Stomach (tissue), 4 donors: Measurements from ENCODE around the gene KLF16.

Experiments used
- POLR2AphosphoS5 ChIP-seq, 3 donors: sonication (generic); formaldehyde crosslinking; IDR thresholded peaks; one replicate each; pipeline ENCODE4 v1.6.1; 2016; ENCODE audit warnings: antibody characterized with exemption in 3 of 3
- TF ChIP-seq, protein P1 (sequence below), 7 experiments: fragments of 450-650 bp in 4 of 7; fragments of 200-600 bp in 3 of 7; sonication (generic) in 3 of 7; IDR thresholded peaks; one replicate each; pipeline ENCODE4 v1.5.1; 2016 to 2019; ENCODE audit warnings: antibody characterized with exemption in 7 of 7, control low read depth in 2 of 7, mild to moderate bottlenecking in 1 of 7

DNA sequence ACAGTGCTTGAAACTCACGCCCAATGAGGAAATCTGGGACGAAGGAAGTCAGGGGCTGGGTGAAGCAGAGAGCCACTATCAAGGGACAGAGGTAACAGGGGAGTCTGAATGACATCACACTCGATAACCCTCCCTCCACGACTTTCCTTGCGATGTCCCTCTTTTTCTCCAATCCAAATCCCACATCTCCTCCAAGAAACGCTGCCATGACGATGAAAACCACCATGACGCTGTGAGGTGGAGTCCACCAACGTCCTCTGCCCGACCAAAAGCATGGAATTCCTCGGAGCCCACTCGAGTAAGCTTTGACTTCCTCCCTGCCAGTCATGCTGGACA lies 16.1 kb downstream of the KLF16 start:
- TF ChIP-seq, protein P1, sequence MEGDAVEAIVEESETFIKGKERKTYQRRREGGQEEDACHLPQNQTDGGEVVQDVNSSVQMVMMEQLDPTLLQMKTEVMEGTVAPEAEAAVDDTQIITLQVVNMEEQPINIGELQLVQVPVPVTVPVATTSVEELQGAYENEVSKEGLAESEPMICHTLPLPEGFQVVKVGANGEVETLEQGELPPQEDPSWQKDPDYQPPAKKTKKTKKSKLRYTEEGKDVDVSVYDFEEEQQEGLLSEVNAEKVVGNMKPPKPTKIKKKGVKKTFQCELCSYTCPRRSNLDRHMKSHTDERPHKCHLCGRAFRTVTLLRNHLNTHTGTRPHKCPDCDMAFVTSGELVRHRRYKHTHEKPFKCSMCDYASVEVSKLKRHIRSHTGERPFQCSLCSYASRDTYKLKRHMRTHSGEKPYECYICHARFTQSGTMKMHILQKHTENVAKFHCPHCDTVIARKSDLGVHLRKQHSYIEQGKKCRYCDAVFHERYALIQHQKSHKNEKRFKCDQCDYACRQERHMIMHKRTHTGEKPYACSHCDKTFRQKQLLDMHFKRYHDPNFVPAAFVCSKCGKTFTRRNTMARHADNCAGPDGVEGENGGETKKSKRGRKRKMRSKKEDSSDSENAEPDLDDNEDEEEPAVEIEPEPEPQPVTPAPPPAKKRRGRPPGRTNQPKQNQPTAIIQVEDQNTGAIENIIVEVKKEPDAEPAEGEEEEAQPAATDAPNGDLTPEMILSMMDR (IDR thresholded peaks at IDR 0.05) = no peak
- no peak for TF ChIP-seq POLR2AphosphoS5 (IDR thresholded peaks at IDR 0.05)
